Cerebellar nuclear complex (tissue), 1 donor: Measurements from ENCODE around the gene GNPTAB.
"Not testable (repeated sequence)": the region's sequence is repeated elsewhere in the genome, so short reads cannot be mapped to it uniquely, and the experiment has no call there.

Experiments
- DNase-seq, 2 experiments: peaks; one replicate each; lab custom pipeline; 2025; lab: John Stamatoyannopoulos, UW

GNPTAB gene

GRCh38 chr12:101737476-101737875 lies 93.3 kb downstream of the GNPTAB start:
- no peak for DNase-seq

- not testable (repeated sequence) for DNase-seq
These were observed 96.3 kb downstream of the GNPTAB start for GRCh38 chr12:101734482-101734881.

GRCh38 chr12:101733166-101733565 lies 97.6 kb downstream of the GNPTAB start:
- no peak for DNase-seq

GRCh38 chr12:101732318-101732717 lies 98.4 kb downstream of the GNPTAB start:
- DNase-seq: no peak

GRCh38 chr12:101729842-101730241 lies 100.9 kb downstream of the GNPTAB start:
- no peak for DNase-seq

- DNase-seq: no peak
These were observed 103.7 kb downstream of the GNPTAB start for GRCh38 chr12:101727098-101727497.

- no peak for DNase-seq
These were observed 108.4 kb downstream of the GNPTAB start for GRCh38 chr12:101722392-101722791.

- DNase-seq: no peak
These were observed 110.6 kb downstream of the GNPTAB start for GRCh38 chr12:101720118-101720517.

- DNase-seq: no peak
These were observed 111.2 kb downstream of the GNPTAB start for GRCh38 chr12:101719566-101719965.

- DNase-seq: no peak
These were observed 115.8 kb downstream of the GNPTAB start for GRCh38 chr12:101714877-101715444.

GRCh38 chr12:101713930-101714329 lies 116.8 kb downstream of the GNPTAB start:
- no peak for DNase-seq

GRCh38 chr12:101713059-101713682 lies 117.6 kb downstream of the GNPTAB start:
- DNase-seq: no peak

- no peak for DNase-seq
These were observed 120.5 kb downstream of the GNPTAB start for GRCh38 chr12:101710288-101710687.

- DNase-seq: no peak
These were observed 123.5 kb downstream of the GNPTAB start for GRCh38 chr12:101707131-101707782.

- DNase-seq: no peak
These were observed 124.4 kb downstream of the GNPTAB start for GRCh38 chr12:101706403-101706802.

- DNase-seq: no peak
These were observed 127.3 kb downstream of the GNPTAB start for GRCh38 chr12:101703487-101703886.

- no peak for DNase-seq
These were observed 130.4 kb downstream of the GNPTAB start for GRCh38 chr12:101700299-101700820.

GRCh38 chr12:101698800-101699347 lies 131.9 kb downstream of the GNPTAB start:
- no peak for DNase-seq

GRCh38 chr12:101697930-101698799 lies 132.6 kb downstream of the GNPTAB start:
- DNase-seq: peak in 1 of 2 experiments; percentile 44

GRCh38 chr12:101697197-101697929 lies 133.4 kb downstream of the GNPTAB start, which contains the start of gene CHPT1:
CHPT1 (plus strand) TSS chr12:101697640; CDS start chr12:101697862, 222 bp downstream.
- no peak for DNase-seq
